DND-41 (cell line): ENCODE measurements around the gene PPP2R2B.

ENCODE experiments used
- ATAC-seq: fragments of 200-7000 bp; cut with Tn5 transposase; 3 replicates; pipeline ENCODE4 v1.9.1; 2021; ENCODE audit warnings: low read depth; ENCODE audit not compliant: insufficient read depth
- DNase-seq: peaks from one replicate; pipeline ENCODE4 v3.0.0-alpha.2; 2020
- H2AFZ ChIP-seq: 2 replicates; pipeline ENCODE4 v1.6.0; 2012; ENCODE audit warnings: low read depth, low read length
- H3K27ac ChIP-seq: 2 replicates; pipeline ENCODE4 v1.5.1; 2012; ENCODE audit warnings: low read length, inconsistent platforms
- H3K27me3 ChIP-seq: fragments of 200-600 bp; sonication (generic); 2 replicates; pipeline ENCODE4 v1.6.0; 2012; ENCODE audit warnings: low read length, mild to moderate bottlenecking, inconsistent platforms; ENCODE audit not compliant: insufficient read depth, poor library complexity
- H3K36me3 ChIP-seq: 2 replicates; pipeline ENCODE4 v1.5.1; 2012; ENCODE audit warnings: low read length, inconsistent platforms; ENCODE audit not compliant: insufficient read depth
- H3K4me1 ChIP-seq: 2 replicates; pipeline ENCODE4 v1.5.1; 2012; ENCODE audit warnings: mild to moderate bottlenecking, low read length; ENCODE audit not compliant: insufficient read depth
- H3K4me2 ChIP-seq: 2 replicates; pipeline ENCODE4 v1.6.0; 2012; ENCODE audit warnings: mild to moderate bottlenecking, moderate library complexity, low read length, inconsistent platforms; ENCODE audit not compliant: insufficient read depth
- H3K4me3 ChIP-seq, 2 experiments: fragments of 200-600 bp in 1 of 2; shearing (Covaris generic) in 1 of 2; 2 replicates each; pipeline ENCODE4 v1.5.1; 2012 to 2016; ENCODE audit warnings: inconsistent platforms in 2 of 2, low read length in 2 of 2, mild to moderate bottlenecking in 2 of 2, low read depth in 1 of 2, moderate library complexity in 1 of 2
- H3K79me2 ChIP-seq: 2 replicates; pipeline ENCODE4 v1.6.0; 2012; ENCODE audit warnings: low read length, inconsistent platforms; ENCODE audit not compliant: insufficient read depth
- H3K9ac ChIP-seq: 2 replicates; pipeline ENCODE4 v1.6.0; 2012; ENCODE audit warnings: low read depth, mild to moderate bottlenecking, inconsistent platforms, low read length, moderate library complexity
- H3K9me3 ChIP-seq: 2 replicates; pipeline ENCODE4 v1.5.1; 2012; ENCODE audit warnings: low read length, moderate library complexity, mild to moderate bottlenecking, inconsistent platforms; ENCODE audit not compliant: insufficient read depth, severe bottlenecking
- H4K20me1 ChIP-seq: 2 replicates; pipeline ENCODE4 v1.6.0; 2012; ENCODE audit warnings: low read length; ENCODE audit not compliant: insufficient read depth
- CTCF ChIP-seq: IDR thresholded peaks from 2 replicates; pipeline ENCODE4 v1.5.1; 2012; ENCODE audit warnings: borderline replicate concordance, low read length, moderate library complexity, mild to moderate bottlenecking; ENCODE audit not compliant: poor library complexity, severe bottlenecking; ENCODE audit errors: extremely low read depth
- EZH2 ChIP-seq: IDR thresholded peaks from 3 replicates; pipeline ENCODE4 v1.6.1; 2012; ENCODE audit warnings: borderline replicate concordance, low read depth, mild to moderate bottlenecking, moderate library complexity, low read length, inconsistent platforms; ENCODE audit not compliant: severe bottlenecking

PPP2R2B gene

DNA sequence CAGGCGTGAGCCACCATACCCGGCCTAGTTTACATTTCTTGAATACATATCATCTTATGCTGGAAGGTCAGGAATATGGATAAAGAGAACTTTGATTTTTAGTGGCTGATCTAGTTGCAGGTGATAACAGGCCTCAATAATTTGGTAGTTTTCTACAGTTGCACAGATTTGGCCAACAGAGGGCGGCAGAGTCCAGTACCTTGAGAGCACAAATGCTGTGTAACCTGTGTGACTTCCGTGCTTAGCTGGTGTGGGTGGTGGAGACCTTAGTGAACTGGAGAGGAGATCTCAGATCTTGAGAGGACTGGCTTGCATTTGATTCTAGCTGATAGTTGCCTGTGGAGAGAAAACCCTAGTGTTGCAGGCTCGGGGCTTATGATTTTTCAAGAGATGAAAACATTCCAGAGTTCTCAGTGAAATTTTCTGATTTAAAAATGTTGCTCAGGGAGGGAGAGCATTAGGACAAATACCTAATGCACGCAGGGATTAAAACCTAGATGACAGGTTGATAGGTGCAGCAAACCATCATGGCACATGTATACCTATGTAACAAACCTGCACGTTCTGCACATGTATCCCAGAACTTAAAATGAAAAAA lies 345.2 kb downstream of the PPP2R2B start:
- no peak overlapping the region for H3K4me3 ChIP-seq
- H3K9me3 ChIP-seq: no peaks in the 10 kb centered on the region
- no peaks in the 10 kb centered on the region for H3K79me2 ChIP-seq
- H3K4me2 ChIP-seq: no peak overlapping the region
- H2AFZ ChIP-seq: no peak overlapping the region
- peak; percentile 76 for DNase-seq
- H3K27ac ChIP-seq: no peak overlapping the region
- peaks cover 4% of the 10 kb centered on the region for H3K27me3 ChIP-seq
- H3K36me3 ChIP-seq: no peaks in the 10 kb centered on the region
- TF ChIP-seq CTCF: peak; percentile 90
- TF ChIP-seq EZH2: no peak
- H4K20me1 ChIP-seq: no peaks in the 10 kb centered on the region
- no peak overlapping the region for H3K9ac ChIP-seq
- ATAC-seq: peak; percentile 95
- no peaks in the 10 kb centered on the region for H3K4me1 ChIP-seq
